HAP-1 (cell line): ENCODE results near the gene LAPTM5.
"Not testable (repeated sequence)": the region's sequence is repeated elsewhere in the genome, so short reads cannot be mapped to it uniquely, and the experiment has no call there.

Experiments
- DNase-seq, 2 experiments: peaks; one replicate each; pipeline ENCODE4 v3.0.0-alpha.2; 2016 to 2020; ENCODE audit warnings: low spot score in 2 of 2
- H3K27me3 ChIP-seq: fragments of 250-450 bp; sonication (Bioruptor Pico); 2 replicates; pipeline ENCODE4 v1.5.1; 2020; ENCODE audit warnings: low read depth, mild to moderate bottlenecking, moderate library complexity
- H3K36me3 ChIP-seq: fragments of 250-450 bp; sonication (Bioruptor Pico); replicated peaks from 2 replicates; pipeline ENCODE4 v1.5.1; 2020; ENCODE audit warnings: mild to moderate bottlenecking
- H3K4me1 ChIP-seq: fragments of 250-450 bp; sonication (Bioruptor Pico); 2 replicates; pipeline ENCODE4 v1.5.1; 2020; ENCODE audit warnings: mild to moderate bottlenecking
- H3K4me3 ChIP-seq: fragments of 250-450 bp; sonication (Bioruptor Pico); 2 replicates; pipeline ENCODE4 v1.5.1; 2020; ENCODE audit warnings: mild to moderate bottlenecking, moderate library complexity
- H3K9me3 ChIP-seq: fragments of 250-450 bp; sonication (Bioruptor Pico); 2 replicates; pipeline ENCODE4 v1.5.1; 2020; ENCODE audit warnings: mild to moderate bottlenecking, moderate library complexity
- in situ Hi-C: fragments of 300-500 bp; cut with MboI; formaldehyde crosslinking; loops from 3 replicates; pipeline ENCODE4 v1.14.3; 2020; ENCODE audit warnings: low sequenced_read_pairs, inconsistent platforms, mixed read lengths

The LAPTM5 gene

GRCh38 chr1:30693366-30693765 lies 64.2 kb downstream of the LAPTM5 start:
- no peaks in the 10 kb centered on the region for H3K4me1 ChIP-seq
- H3K9me3 ChIP-seq = no peaks in the 10 kb centered on the region
- DNase-seq = no peak
- in situ Hi-C loops = no loop called here
- H3K36me3 ChIP-seq = no peaks in the 10 kb centered on the region
- H3K4me3 ChIP-seq = no peak overlapping the region
- H3K27me3 ChIP-seq = no peaks in the 10 kb centered on the region; the same call in 1 of the 2 replicates

GRCh38 chr1:30692948-30693301 lies 64.6 kb downstream of the LAPTM5 start:
- Histone ChIP-seq H3K4me1 (no peaks in the 10 kb centered on the region), H3K9me3 (no peaks in the 10 kb centered on the region), H3K36me3 (no peaks in the 10 kb centered on the region), H3K27me3 (no peaks in the 10 kb centered on the region; the same call in 1 of the 2 replicates), H3K4me3 (no peak overlapping the region)
- no peak for DNase-seq
- in situ Hi-C loops = no loop called here

DNA sequence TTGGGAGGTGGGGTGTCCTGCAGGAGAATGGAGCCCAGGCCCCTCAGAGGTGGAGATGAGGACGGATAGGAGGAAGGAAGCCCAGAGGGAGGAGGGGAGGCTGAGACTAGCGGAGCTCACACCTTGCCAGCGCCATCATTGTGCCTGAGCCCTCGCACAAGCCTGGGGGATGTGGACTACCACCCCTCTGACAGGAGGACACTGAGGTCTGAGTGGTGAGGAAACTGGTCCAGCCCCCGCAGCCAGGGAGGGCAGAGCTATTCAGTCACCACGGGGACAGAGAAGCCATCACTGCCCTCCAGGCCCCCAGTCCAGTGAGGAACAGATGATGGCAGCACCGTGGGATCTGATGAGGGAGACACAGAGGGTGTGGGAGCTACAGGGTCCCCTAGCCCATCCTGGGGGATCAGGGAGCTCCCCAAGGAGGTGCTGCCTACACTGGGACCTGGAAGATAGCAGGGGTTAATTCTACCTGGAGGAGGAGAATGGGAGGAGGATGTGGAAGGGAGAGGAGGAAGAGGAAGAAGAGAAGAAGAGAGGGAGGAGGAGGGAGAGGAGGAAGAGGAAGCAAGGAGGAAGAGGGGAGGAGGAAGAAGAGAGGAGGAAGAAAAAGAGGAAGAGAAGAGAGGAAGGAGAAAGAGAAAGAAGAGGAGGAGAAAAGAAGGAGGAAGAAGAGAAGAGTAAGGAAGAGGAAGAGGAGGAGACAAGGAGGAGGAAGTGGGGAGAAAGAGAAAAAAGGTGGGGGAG lies 65.2 kb downstream of the LAPTM5 start:
- H3K4me1 ChIP-seq = no peaks in the 10 kb centered on the region
- no peaks in the 10 kb centered on the region for H3K9me3 ChIP-seq
- H3K36me3 ChIP-seq = no peaks in the 10 kb centered on the region
- DNase-seq = no peak
- in situ Hi-C loops = no loop called here
- no peak overlapping the region for H3K4me3 ChIP-seq
- no peaks in the 10 kb centered on the region; the same call in 1 of the 2 replicates for H3K27me3 ChIP-seq

DNA sequence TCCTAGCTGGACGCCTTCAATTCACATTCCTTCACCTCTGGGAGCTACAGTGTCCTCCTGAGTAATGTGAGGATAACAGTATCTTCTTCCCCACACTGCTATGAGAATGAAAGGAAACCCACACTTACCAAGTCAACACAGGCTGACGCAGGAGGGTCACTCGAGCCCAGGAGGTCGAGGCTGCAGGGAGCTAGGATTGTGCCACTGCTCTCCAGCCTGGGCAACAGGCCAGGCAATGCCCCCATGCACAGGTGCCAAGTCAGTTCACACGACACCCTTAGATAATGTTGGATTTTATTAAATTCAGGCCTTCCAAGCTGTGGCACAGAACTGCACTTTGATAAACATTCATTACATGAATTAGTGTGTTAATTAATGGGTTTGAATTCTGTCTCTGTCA lies 66.1 kb downstream of the LAPTM5 start:
- DNase-seq = no peak
- in situ Hi-C loops = no loop called here
- no peaks in the 10 kb centered on the region for H3K4me1 ChIP-seq
- no peaks in the 10 kb centered on the region for H3K36me3 ChIP-seq
- no peaks in the 10 kb centered on the region for H3K9me3 ChIP-seq
- no peaks in the 10 kb centered on the region; the same call in 1 of the 2 replicates for H3K27me3 ChIP-seq
- no peak overlapping the region for H3K4me3 ChIP-seq

- no peak overlapping the region for H3K4me3 ChIP-seq
- no peaks in the 10 kb centered on the region for H3K9me3 ChIP-seq
- DNase-seq = no peak
- H3K4me1 ChIP-seq = no peaks in the 10 kb centered on the region
- in situ Hi-C loops = loop anchor here (10.0 kb wide), 1 partner anchor 1445 kb away; no protein-coding TSS in a partner anchor
- no peaks in the 10 kb centered on the region for H3K36me3 ChIP-seq
- H3K27me3 ChIP-seq = peaks cover 7% of the 10 kb centered on the region
These were observed 67.5 kb downstream of the LAPTM5 start for GRCh38 chr1:30689901-30690645.

DNA sequence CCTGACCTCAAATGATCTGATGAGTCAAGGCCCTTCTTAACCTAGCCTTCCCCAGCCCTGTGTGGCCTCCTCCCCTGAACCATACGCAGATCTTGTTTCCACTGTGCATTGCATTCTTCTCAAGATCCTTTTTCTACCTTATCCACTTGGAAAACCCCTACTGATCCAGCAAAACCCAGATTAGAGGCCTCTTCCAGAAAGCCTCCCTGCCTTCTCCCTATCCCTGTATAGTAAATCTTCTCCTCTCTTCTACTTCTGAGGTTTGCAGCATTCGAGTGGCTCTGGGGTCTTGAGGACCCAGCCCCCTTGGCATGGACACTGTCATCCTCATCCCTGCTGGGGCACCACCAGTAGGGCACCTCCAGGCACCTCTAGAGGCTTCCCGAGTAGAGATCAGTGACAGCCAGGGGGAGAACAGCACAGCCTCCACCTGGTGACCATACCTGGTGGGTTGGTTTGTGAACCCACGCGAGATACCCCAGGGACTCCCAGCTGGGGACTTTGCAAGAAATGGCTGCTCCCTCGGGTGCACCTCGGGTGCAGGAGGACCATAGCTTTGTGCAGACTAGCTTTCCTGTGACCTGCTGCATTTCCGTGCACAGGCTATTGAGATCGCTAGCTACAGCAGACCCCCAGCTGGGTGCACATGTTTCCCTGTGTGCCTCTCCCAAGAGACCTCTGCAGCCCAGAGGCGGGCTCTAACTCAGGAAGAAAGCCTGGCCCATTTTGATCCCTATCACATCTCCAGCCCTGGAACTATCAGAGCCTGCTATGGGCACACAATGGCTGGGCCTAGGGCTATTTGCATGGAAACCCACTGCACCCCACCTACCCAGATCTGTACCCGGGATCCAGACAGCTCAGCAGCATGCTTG lies 68.4 kb downstream of the LAPTM5 start:
- in situ Hi-C loops = loop anchor here (10.0 kb wide), 1 partner anchor 1444 kb away; no protein-coding TSS in a partner anchor
- Histone ChIP-seq H3K4me1 (no peaks in the 10 kb centered on the region), H3K4me3 (no peak overlapping the region)

GRCh38 chr1:30688516-30688915 lies 69.1 kb downstream of the LAPTM5 start:
- in situ Hi-C loops = loop anchor here (10.0 kb wide), 1 partner anchor 1444 kb away; no protein-coding TSS in a partner anchor
- not testable (repeated sequence) for H3K9me3 ChIP-seq, DNase-seq, H3K4me1 ChIP-seq, H3K36me3 ChIP-seq, H3K4me3 ChIP-seq
- peaks cover 15% of the 10 kb centered on the region for H3K27me3 ChIP-seq

More for the DNA sequence above, 68.4 kb downstream of the LAPTM5 start:
- Histone ChIP-seq H3K36me3 (no peaks in the 10 kb centered on the region), H3K27me3 (peaks cover 15% of the 10 kb centered on the region), H3K9me3 (no peaks in the 10 kb centered on the region)
- DNase-seq = no peak

- Histone ChIP-seq H3K4me3 (no peak overlapping the region), H3K27me3 (peaks cover 15% of the 10 kb centered on the region), H3K4me1 (no peaks in the 10 kb centered on the region), H3K36me3 (no peaks in the 10 kb centered on the region), H3K9me3 (no peaks in the 10 kb centered on the region)
- in situ Hi-C loops = loop anchor here (10.0 kb wide), 1 partner anchor 1443 kb away; no protein-coding TSS in a partner anchor
- DNase-seq = no peak
These were observed 69.7 kb downstream of the LAPTM5 start for GRCh38 chr1:30687886-30688285.

DNA sequence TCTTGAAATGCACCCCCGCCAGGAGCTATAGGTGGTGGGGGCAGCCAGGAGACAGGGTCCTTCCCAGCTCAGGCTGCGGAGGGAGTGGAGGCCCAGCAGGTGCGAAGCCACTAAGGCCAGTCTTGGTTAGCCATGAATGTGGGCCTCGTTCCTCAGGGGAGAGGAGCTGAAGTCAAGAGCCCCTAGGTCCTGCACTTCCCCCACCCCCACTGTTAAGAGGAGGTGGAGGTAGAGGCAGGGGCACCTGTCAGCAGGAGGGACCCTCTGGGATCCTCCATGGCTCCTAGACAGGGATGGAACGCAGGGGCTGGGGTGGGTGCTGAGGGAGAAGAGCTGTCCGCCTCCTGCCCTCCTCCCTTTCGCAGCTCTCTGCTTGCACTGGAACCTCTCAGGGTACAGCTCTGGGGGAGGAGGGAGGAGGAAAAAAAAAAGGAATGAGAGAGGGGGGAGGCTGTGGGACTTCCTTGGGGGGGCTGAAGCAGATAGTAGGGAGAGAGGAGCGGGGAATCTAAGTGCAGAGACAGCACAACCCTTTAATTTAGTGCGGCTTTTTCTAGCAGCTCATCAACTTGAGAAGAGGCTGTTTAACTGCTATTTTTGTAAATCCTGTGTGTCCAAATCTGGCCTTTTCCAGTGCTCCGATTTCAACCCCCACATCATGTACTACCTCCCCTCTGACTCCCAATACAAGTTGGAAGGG lies 71.2 kb downstream of the LAPTM5 start:
- Histone ChIP-seq H3K36me3 (no peaks in the 10 kb centered on the region), H3K9me3 (no peaks in the 10 kb centered on the region), H3K4me1 (no peaks in the 10 kb centered on the region), H3K27me3 (peaks cover 15% of the 10 kb centered on the region), H3K4me3 (no peak overlapping the region)
- in situ Hi-C loops = loop anchor here (10.0 kb wide), 1 partner anchor 1442 kb away; no protein-coding TSS in a partner anchor
- no peak for DNase-seq

DNA sequence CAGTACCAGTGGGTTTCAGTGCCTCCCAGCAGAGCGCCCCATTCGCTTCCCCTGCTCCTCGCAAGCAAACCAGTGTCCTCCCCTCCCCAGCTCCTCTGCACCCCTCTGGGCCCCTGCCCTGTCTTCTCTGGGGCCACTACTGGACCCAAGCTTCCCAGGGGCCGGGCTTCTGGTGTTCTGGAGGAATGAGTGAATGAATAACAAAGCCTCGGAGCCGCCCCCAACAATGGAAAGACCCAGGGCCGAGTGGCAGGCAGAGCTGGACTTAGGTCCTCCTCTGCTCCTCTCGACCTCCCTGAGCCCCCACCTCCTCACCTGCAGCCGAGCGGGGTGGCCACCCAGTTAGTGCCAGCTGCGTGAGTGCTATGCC lies 71.8 kb downstream of the LAPTM5 start:
- no peak for DNase-seq
- no peaks in the 10 kb centered on the region for H3K4me1 ChIP-seq
- H3K27me3 ChIP-seq = peaks cover 15% of the 10 kb centered on the region
- H3K36me3 ChIP-seq = no peaks in the 10 kb centered on the region
- no peak overlapping the region for H3K4me3 ChIP-seq
- in situ Hi-C loops = loop anchor here (10.0 kb wide), 1 partner anchor 1441 kb away; no protein-coding TSS in a partner anchor
- H3K9me3 ChIP-seq = no peaks in the 10 kb centered on the region

DNA sequence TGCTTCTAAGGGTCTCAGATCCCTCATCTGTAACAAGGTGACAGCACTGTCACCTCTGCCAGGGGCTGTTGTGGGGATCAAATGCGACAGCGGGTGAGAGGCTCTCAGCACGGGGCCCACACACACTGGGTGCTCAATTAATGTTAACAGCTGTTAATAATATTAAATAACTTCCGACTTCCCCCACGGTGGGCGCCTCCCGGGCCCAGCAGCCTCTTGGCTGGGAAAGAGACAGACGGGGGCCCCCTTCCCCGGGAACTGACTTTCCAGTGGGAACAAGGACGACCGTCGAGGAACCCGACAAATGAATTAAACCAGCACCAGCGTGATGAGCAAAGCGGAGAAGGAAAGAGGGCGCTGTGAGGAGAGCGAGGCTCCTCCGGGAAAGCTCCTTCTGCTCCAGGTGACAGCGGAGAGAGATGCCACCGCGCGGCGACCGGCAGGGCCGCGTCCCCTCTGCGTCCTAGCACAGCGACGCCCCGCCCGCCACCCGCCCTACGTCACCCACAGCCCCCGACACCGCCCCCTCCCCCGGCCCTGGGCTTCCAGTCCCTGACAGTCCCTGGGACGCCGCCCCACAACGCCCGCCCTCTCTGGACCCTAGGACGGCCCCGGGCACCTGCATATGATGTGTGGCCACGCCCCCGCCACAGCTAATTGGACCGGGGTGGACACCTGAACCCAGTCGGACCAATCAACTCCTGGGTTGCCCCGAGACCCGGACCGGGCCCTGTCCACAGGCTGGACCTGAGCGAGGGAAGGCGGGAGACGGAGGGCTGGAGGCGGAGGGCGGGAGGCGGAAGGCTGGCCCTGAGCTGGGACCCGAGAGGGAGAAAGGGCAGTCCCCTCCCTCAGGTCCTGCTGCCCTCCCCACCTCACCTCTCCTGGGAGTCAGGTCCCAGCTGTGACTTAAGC lies 72.4 kb downstream of the LAPTM5 start:
- H3K36me3 ChIP-seq = no peaks in the 10 kb centered on the region

DNA sequence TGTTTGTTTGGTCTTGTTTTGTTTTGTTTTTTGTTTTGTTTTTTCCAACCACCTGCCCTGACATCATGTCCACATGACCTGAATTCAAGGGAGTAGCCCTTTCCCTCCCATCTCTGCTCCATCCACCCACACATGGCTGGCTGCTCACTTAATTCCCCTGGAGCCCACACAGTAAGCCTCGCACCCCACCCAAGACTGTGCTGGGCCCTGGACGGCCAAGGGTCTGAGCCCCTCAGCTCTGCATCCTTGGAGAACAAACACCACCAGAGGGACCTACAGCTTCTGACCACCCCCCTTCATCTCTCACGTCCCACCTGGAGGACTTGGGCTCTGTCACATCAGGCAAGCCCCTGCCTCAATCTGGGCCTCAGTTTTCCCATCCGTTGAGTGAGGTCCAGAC lies 73.3 kb downstream of the LAPTM5 start:
- in situ Hi-C loops = loop anchor here (10.0 kb wide), 1 partner anchor 1439 kb away; no protein-coding TSS in a partner anchor
- peaks cover 15% of the 10 kb centered on the region for H3K27me3 ChIP-seq
- DNase-seq = no peak
- no peak overlapping the region for H3K4me3 ChIP-seq
- H3K4me1 ChIP-seq = no peaks in the 10 kb centered on the region
- no peaks in the 10 kb centered on the region for H3K36me3 ChIP-seq
- H3K9me3 ChIP-seq = no peaks in the 10 kb centered on the region

More for the DNA sequence above, 72.4 kb downstream of the LAPTM5 start:
- in situ Hi-C loops = loop anchor here (10.0 kb wide), 1 partner anchor 1440 kb away; no protein-coding TSS in a partner anchor
- peak in 1 of 2 experiments; percentile 78 for DNase-seq
- peaks cover 15% of the 10 kb centered on the region for H3K27me3 ChIP-seq
- H3K4me3 ChIP-seq = no peak overlapping the region
- no peaks in the 10 kb centered on the region for H3K4me1 ChIP-seq
- H3K9me3 ChIP-seq = no peaks in the 10 kb centered on the region
